Stimulated activated memory B cell treated with anti-CD40 and anti-IgM and Interleukin-4, amounts not matched to agents 10 μg/mL and 1 μg/mL and 100 μg/mL, for 72 hours (primary cell): ENCODE data around the gene FBXO21.
"Not testable (repeated sequence)": the region's sequence is repeated elsewhere in the genome, so short reads cannot be mapped to it uniquely, and the experiment has no call there.

Experiments
- ATAC-seq: fragments of 150-1000 bp; cut with Tn5 transposase; 2 replicates; pipeline ENCODE4 v1.10.0; 2021
- H3K27ac Mint-ChIP-seq: one replicate; pipeline ENCODE4 v1.8.0; 2022; ENCODE audit warnings: mild to moderate bottlenecking, mixed read lengths
- H3K27me3 Mint-ChIP-seq: one replicate; pipeline ENCODE4 v1.8.0; 2022; ENCODE audit warnings: mixed read lengths
- H3K36me3 Mint-ChIP-seq: one replicate; pipeline ENCODE4 v1.8.0; 2022; ENCODE audit warnings: mixed read lengths
- H3K4me1 Mint-ChIP-seq: one replicate; pipeline ENCODE4 v1.8.0; 2022; ENCODE audit warnings: mixed read lengths
- H3K4me3 Mint-ChIP-seq: one replicate; pipeline ENCODE4 v1.8.0; 2022; ENCODE audit warnings: mild to moderate bottlenecking, moderate library complexity, mixed read lengths
- H3K9me3 Mint-ChIP-seq: one replicate; pipeline ENCODE4 v1.8.0; 2022; ENCODE audit warnings: mixed read lengths

The FBXO21 gene

DNA sequence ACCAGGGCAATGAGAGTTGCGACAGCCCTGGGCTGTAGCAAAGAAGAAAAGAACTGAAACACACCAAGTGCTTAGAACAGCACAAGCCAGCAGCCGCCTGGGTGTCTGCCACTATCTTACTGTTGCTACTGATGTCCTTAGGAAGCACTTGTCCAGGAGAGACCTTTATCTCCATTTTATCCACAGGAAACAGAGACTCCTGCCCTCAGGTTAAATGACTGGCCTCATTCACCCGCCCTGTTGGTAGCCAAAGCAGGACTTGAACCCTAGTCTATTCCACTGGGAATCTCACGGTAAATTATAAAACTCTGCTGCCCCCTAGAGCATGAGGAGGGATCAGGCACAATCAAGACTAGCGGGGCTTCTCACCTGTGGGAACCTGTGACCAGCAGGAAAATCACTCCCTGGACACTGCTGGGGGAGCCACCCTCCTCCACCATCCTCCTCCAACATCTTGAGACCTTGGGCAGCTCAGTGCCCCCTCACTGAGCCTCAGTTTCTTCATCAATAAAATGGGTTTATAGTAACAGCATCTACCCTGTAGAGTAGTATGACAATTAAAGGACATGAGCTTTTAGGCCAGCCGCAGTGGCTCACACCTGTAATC, 70.6 kb downstream of the FBXO21 start:
- H3K27me3 Mint-ChIP-seq: no peaks in the 10 kb centered on the region
- peaks cover 11% of the 10 kb centered on the region for H3K36me3 Mint-ChIP-seq
- ATAC-seq: peak; percentile 64
- H3K9me3 Mint-ChIP-seq: no peaks in the 10 kb centered on the region
- no peak overlapping the region for H3K27ac Mint-ChIP-seq
- no peak overlapping the region for H3K4me3 Mint-ChIP-seq
- H3K4me1 Mint-ChIP-seq: no peaks in the 10 kb centered on the region

DNA sequence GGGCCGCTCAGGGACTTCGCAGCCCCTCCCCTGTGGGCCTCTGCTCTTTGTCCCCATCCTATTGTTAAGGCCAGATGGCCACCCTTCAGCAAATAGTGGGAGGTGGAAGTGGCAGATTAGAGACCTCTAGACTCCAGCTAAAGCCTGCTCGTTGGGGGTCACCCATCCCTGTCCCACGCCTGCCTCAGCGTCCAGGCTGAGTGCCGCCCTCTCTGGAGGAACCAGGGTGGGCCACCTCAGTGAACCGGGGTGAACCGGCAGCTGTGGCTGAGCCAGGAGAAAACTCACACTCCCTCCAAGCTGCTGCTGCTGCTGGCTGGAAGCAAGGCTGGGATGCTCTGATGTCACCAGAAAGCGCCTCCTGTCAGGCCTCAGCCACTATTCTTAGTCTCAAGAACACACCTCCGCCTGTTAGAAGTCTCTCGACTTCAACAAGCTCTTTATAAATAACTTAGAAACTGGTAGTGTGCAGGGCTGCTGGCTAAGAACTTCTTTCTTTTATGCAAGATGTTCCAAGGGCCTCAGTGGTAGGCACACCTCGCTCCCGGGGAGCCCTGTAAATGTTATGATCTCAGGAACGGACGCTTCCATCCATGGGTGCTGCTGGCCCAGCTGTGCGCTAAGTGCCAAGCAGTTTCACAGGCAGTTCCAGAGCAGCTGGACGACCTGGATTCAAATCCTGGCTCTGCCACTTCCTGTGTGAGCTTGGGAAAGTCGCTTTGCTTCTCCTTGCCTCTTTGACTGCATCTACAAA, 71.3 kb downstream of the FBXO21 start:
- Mint-ChIP-seq H3K4me1 (no peaks in the 10 kb centered on the region), H3K9me3 (no peaks in the 10 kb centered on the region), H3K27ac (no peak overlapping the region), H3K27me3 (no peaks in the 10 kb centered on the region), H3K4me3 (no peak overlapping the region), H3K36me3 (peaks cover 8% of the 10 kb centered on the region)
- no peak for ATAC-seq

DNA sequence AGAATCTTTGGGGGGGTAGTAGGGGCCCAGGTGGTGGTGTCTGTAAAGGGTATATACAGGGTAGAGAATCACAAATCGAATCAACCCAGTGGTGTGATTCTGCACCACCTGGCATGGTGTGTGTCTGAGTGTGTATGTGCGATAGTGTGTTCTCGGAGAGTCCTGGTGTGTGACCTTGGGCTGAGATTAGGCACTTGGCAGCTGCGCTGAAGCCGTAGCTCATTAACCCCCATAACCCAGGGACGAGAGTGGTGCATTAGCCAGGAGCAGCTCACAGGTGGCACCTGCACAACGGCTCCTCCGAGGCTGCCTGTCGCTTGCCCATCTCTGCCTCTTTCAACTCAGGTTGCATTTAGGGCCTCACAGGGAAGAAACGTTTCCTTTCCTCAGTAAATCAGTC, 75.5 kb downstream of the FBXO21 start:
- no peak for ATAC-seq
- Mint-ChIP-seq H3K27ac (no peak overlapping the region), H3K4me3 (no peak overlapping the region), H3K9me3 (no peaks in the 10 kb centered on the region), H3K4me1 (no peaks in the 10 kb centered on the region), H3K36me3 (no peaks in the 10 kb centered on the region), H3K27me3 (peaks cover 7% of the 10 kb centered on the region)

DNA sequence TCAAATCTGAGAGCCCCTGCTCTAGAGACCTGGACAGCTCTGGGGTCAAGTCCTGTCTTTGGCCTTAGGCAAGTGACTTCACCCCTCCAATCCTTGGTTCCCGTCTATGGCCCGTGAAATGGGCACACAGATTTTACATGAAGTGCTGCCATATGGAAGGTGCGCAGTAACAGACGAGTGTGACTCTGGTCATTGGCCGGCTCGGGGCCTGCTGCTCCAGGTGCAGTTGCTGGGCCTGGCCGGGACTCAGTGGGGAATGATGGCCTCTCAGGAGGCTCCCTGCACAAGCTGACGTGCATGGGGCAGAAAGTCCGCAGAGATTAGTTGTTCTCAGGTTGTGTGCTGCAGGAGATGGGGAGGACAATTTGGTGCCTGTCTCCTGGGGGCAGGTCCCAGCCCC, 77.0 kb downstream of the FBXO21 start:
- H3K9me3 Mint-ChIP-seq: no peaks in the 10 kb centered on the region
- H3K4me1 Mint-ChIP-seq: no peaks in the 10 kb centered on the region
- H3K27ac Mint-ChIP-seq: no peak overlapping the region
- H3K36me3 Mint-ChIP-seq: no peaks in the 10 kb centered on the region
- peaks cover 7% of the 10 kb centered on the region for H3K27me3 Mint-ChIP-seq
- no peak for ATAC-seq
- H3K4me3 Mint-ChIP-seq: no peak overlapping the region

DNA sequence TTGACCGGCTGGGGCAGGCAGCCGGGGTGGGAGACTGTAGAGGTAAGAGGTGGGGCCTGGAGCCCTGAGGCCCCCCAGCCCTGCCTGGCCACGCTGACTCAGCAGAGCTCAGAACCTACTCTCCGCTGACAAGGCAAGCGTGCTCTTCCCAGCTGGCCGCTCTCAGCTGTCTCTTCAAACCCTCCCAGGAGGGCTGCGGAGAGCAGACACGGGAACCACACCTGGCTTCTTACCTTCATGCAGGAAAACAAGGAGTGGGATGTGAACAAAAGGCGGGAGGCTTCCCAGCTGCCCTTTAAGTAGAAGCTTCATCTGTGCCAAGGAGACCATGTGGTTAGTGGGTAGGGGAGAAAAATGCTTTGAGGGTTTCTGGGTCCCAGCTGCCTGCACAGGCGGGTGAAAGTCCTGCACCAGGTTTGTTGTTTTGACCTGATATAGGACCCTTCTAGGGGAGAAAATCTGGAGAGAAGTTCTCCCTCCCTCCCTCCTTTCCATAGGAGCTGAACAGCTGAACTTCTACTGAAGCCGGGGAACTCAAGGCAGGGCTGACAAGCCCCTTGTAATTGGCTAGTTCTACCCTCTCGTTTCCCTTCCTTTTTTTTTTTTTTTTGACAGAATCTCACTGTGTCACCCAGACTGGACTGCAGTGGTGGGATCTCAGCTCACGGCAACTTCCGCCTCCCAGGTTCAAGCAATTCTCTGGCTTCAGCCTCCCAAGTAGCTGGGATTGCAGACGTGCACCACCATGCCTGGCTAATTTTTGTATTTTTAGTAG, 78.3 kb downstream of the FBXO21 start:
- peak; percentile 29 for ATAC-seq
- H3K4me1 Mint-ChIP-seq: no peaks in the 10 kb centered on the region
- no peaks in the 10 kb centered on the region for H3K9me3 Mint-ChIP-seq
- no peak overlapping the region for H3K4me3 Mint-ChIP-seq
- peaks cover 7% of the 10 kb centered on the region for H3K27me3 Mint-ChIP-seq
- no peak overlapping the region for H3K27ac Mint-ChIP-seq
- H3K36me3 Mint-ChIP-seq: no peaks in the 10 kb centered on the region

DNA sequence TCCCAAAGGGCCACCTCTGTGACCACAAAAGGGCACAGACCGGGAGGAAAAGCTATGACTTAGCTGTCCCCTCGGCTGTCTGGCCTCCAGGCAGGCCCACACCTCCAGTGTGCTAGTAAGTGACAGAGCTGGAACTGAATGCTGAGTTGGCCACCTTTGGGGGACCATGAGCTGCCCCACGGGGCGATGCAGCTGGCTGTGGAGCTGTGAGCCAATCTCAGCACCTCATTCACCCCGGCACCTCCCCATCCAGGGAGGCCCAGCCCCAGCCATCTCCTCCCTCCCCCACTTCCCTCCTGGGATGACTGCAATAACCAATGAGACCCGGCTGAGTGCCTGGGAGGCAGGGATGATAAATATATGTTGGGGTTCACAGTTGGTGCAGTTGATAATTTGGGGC, 78.9 kb downstream of the FBXO21 start:
- Mint-ChIP-seq H3K36me3 (no peaks in the 10 kb centered on the region), H3K4me1 (no peaks in the 10 kb centered on the region), H3K27ac (no peak overlapping the region), H3K4me3 (no peak overlapping the region), H3K27me3 (peaks cover 7% of the 10 kb centered on the region), H3K9me3 (no peaks in the 10 kb centered on the region)
- no peak for ATAC-seq

DNA sequence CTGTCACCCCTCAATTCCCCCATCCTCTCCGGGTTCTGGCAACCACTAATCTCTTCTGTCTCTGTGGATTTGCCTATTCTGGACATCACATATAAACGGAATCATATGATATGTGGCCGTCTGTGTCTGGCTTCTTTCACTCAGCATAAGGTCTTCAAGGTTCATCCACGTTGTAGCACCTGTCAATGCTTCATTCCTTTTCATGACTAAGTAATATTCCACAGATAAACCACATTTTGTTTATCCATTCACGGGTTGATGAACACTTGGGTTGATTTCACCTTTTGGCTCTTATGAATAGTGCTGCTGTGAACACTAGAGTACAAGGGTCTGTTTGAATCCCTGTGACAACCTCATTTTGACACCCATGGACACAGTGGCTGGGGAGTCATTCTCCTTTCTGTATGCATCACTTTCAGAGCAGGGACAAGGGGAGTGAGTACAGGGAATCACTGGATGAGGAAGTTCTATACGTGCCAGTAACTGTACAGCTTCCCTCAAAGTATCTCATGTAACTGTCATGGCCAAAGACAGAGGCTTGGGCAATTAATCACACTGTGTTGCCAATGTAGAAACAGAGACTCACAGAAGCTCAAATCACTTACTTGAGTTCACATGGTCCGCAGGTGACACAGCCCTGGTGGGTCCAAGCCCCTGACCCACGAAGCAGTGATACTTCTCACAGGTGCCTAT, 80.2 kb downstream of the FBXO21 start:
- Mint-ChIP-seq H3K4me1 (no peaks in the 10 kb centered on the region), H3K4me3 (no peak overlapping the region), H3K9me3 (no peaks in the 10 kb centered on the region), H3K27ac (no peak overlapping the region), H3K27me3 (peaks cover 7% of the 10 kb centered on the region), H3K36me3 (no peaks in the 10 kb centered on the region)
- ATAC-seq: no peak

DNA sequence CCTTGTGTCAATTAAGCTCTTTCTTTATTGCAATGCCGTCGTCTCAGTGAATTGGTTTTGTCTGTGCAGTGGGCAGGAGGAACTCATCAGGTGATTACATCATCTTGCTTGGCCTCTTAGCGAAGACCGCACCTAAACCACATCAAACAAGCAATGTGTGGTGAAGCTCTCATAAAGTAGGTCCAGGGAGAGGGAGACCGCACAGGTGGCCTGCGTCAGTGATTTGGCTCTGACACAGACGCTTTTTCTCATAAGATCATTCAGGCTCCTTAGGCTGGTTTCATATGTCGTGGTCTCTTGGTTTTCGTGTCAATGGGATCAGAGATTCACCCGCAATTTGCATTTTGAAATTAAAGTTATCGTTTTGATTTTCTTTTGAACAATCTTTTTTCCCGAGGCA, 84.4 kb downstream of the FBXO21 start:
- no peak overlapping the region for H3K4me3 Mint-ChIP-seq
- H3K9me3 Mint-ChIP-seq: no peaks in the 10 kb centered on the region
- ATAC-seq: no peak
- H3K4me1 Mint-ChIP-seq: no peaks in the 10 kb centered on the region
- no peaks in the 10 kb centered on the region for H3K27me3 Mint-ChIP-seq
- H3K36me3 Mint-ChIP-seq: no peaks in the 10 kb centered on the region
- H3K27ac Mint-ChIP-seq: no peak overlapping the region

DNA sequence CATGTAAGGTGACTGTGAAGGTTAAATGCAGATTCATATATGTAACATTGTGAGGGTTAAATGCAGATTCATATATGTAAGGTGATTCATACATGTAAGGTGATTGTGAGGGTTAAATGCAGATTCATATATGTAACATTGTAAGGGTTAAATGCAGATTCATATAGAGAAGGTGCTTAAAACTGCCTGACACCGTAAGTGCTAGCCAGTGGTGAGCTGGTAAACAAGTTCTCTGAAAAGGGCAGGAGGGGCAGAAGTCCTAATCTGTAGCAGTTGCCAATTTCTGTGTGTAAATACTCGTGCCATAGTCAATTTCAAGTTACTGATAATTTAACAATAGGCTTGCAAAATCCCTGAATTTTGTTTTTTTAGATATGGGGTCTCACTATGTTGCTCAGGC, 86.3 kb downstream of the FBXO21 start:
- H3K27ac Mint-ChIP-seq, H3K9me3 Mint-ChIP-seq, H3K27me3 Mint-ChIP-seq, H3K36me3 Mint-ChIP-seq, H3K4me3 Mint-ChIP-seq, ATAC-seq: not testable (repeated sequence)
- peaks cover 16% of the 10 kb centered on the region for H3K4me1 Mint-ChIP-seq

DNA sequence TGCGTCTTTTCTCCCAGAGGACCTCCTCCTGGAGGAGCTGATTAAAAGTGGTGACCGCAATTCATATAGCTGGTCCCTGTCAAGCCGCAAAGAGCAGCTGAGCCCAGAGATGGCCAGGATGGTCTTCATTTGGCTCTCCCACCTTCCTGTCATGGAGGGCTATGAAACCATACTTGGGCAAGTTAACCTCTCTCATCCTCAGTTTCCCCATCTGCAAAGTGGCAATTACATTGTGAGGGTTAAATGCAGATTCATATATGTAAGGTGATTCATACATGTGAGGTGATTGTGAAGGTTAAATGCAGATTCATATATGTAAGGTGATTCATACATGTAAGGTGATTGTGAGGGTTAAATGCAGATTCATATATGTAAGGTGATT, 87.5 kb downstream of the FBXO21 start:
- Mint-ChIP-seq H3K27ac (no peak overlapping the region), H3K27me3 (no peaks in the 10 kb centered on the region), H3K4me1 (peaks cover 20% of the 10 kb centered on the region), H3K9me3 (no peaks in the 10 kb centered on the region), H3K4me3 (no peak overlapping the region), H3K36me3 (no peaks in the 10 kb centered on the region)
- ATAC-seq: no peak

DNA sequence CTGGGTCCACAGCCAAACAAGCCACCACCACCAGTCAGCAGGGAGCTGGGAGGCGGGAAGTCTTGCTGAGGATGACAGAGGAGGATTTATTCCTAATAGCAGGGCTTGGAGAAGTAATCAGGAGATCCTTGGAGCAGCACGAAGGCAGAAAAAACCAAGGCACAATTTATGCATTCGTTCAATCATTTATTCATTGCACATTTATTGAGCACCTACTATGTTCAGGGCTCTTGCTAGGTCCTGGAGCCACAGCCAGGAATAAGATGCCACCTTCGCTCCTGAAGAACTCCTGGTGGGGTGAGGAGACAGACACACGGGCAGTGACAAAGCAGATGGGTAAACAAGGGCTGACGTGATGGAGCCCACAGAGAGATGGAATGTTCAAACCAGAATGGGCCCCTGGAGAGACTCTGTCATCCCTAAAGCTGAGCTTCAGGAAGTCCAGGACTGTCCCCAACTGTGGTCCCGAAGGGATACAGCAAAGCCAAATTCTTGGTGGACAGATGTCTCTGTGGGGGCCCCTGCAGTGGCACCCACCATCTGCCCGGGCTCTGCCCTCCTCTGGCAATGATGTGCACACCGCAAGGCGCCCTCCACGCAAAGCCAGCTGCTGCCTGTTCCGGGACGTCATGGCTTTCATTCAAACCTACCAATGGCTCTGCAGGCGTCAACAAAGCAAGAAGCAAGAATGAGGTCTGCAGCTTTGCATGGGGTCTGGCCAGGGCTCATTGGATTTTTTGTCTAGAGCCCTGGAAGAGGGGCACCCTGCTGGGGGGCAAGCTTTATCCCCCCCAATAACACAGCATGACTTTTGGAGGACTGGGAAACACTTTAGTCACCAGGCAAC, 88.1 kb downstream of the FBXO21 start:
- peaks cover 26% of the 10 kb centered on the region for H3K4me1 Mint-ChIP-seq
- no peaks in the 10 kb centered on the region for H3K27me3 Mint-ChIP-seq
- no peak for ATAC-seq
- no peaks in the 10 kb centered on the region for H3K36me3 Mint-ChIP-seq
- H3K4me3 Mint-ChIP-seq: no peak overlapping the region
- H3K27ac Mint-ChIP-seq: no peak overlapping the region
- no peaks in the 10 kb centered on the region for H3K9me3 Mint-ChIP-seq

DNA sequence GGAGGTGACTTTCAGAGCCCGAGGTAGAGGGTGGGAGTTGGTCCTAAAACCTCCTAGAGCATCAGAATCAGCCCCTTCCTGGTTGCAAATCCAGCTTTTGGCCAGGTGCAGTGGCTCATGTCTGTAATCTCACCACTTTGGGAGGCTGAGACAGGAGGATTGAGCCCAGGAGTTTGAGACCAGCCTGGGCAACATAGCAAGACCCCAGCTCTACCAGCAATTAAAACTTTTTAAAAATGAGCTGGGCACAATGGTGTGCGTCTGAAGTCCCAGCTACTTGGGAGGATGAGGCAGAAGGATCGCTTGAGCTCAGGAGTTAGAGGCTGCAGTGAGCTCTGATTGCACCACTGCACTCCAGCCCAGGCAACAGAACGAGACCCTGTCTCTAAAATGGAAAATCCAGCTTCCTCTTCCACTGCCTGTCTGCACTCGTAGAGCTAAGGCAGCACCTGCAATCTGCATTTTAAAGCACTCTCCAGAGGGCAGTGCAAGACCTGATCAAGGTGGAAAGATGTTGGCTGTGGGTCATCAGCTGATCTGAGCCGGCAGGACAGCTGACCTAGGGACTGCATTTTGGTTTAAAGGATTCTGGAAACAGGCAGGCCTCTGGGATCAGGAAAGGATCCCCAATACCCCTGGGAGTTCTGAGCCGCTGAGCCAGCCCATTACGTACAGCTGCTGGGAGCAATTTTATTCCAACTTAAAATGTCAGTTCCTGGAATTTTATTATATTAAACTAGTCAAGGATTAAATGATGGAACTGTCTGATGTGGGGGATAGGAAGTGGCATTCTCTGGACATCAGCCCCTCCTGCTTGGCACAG, 89.2 kb downstream of the FBXO21 start:
- Mint-ChIP-seq H3K4me1 (peaks cover 33% of the 10 kb centered on the region), H3K36me3 (no peaks in the 10 kb centered on the region), H3K27ac (peak overlapping the region; percentile 83), H3K9me3 (no peaks in the 10 kb centered on the region), H3K4me3 (no peak overlapping the region), H3K27me3 (no peaks in the 10 kb centered on the region)
- no peak for ATAC-seq

DNA sequence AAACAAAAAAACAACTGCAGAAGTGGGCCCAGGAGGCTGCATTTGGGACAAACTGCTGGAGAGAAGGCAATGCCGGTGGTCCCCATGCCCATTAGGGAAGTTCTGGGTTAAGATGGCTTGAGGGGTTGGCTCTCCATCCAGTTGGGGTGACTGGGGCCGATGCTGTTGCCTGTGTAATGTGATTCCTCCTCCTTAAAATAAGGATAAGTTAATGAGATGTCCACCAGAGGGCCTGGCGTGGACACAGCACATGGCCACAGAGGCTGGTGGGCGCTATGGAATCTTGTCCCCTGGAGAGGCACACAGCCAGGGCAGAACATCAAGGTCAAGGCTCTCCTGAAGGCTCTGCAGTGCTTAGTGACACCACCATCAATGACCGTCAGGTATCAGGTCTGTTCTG, 90.0 kb downstream of the FBXO21 start:
- Mint-ChIP-seq H3K27me3 (no peaks in the 10 kb centered on the region), H3K36me3 (no peaks in the 10 kb centered on the region), H3K4me1 (peaks cover 33% of the 10 kb centered on the region), H3K9me3 (no peaks in the 10 kb centered on the region), H3K27ac (peak overlapping the region; percentile 83), H3K4me3 (peak overlapping the region; percentile 83)
- no peak for ATAC-seq
